Hepatocyte (in vitro differentiated cells): ENCODE data around the gene ZNF425.

ENCODE experiments used
- CTCF ChIP-seq: fragments of 200-600 bp; sonication (generic); IDR thresholded peaks from 2 replicates; pipeline ENCODE4 v1.5.1; 2016; ENCODE audit warnings: antibody characterized with exemption, mild to moderate bottlenecking; ENCODE audit not compliant: poor library complexity
- EZH2 ChIP-seq: fragments of 200-600 bp; sonication (generic); IDR thresholded peaks from 2 replicates; pipeline ENCODE4 v1.6.1; 2016; ENCODE audit warnings: antibody characterized with exemption, mild to moderate bottlenecking, borderline replicate concordance
- EZH2phosphoT487 ChIP-seq: fragments of 200-600 bp; sonication (generic); IDR thresholded peaks from one replicate; pipeline ENCODE4 v1.6.1; 2018; ENCODE audit warnings: antibody characterized with exemption, mild to moderate bottlenecking, low read depth, moderate library complexity; ENCODE audit not compliant: unreplicated experiment, severe bottlenecking

GRCh38 chr7:149156898-149157297 is 30.8 kb upstream of the ZNF425 start:
- TF ChIP-seq CTCF = no peak
- TF ChIP-seq EZH2 = no peak
- TF ChIP-seq EZH2phosphoT487 = no peak
